Putamen (tissue), 1 donor: ENCODE results near the gene OLFML2A.
"Not testable (repeated sequence)": the region's sequence is repeated elsewhere in the genome, so short reads cannot be mapped to it uniquely, and the experiment has no call there.

Experiments
- DNase-seq: peaks from one replicate; pipeline ENCODE4 v3.0.0-alpha.2; 2016; ENCODE audit warnings: low spot score

OLFML2A gene

GRCh38 chr9:124828489-124829333, 51.8 kb downstream of the OLFML2A start:
- DNase-seq, result no peak

GRCh38 chr9:124829334-124829669, 52.4 kb downstream of the OLFML2A start:
- no peak for DNase-seq

DNA sequence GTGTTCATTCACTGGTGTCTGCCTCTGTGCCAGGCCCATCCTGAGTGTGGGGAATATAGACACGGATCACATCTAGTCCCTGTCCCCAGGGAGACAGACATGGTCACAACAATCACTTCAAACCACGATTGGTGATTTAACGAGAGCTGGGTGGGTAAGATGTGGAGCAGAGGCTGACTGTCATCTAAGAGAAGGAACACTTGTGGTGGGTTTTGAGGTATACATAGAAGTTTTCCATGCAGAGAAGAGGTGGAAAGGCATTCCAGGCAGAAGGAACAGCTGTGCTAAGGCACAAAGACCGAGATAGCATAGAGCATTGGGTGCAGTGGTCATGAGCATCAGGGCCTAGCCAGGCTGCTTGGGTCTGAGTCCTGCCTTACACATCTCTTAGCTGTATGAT, 53.7 kb downstream of the OLFML2A start:
- DNase-seq, result no peak

DNA sequence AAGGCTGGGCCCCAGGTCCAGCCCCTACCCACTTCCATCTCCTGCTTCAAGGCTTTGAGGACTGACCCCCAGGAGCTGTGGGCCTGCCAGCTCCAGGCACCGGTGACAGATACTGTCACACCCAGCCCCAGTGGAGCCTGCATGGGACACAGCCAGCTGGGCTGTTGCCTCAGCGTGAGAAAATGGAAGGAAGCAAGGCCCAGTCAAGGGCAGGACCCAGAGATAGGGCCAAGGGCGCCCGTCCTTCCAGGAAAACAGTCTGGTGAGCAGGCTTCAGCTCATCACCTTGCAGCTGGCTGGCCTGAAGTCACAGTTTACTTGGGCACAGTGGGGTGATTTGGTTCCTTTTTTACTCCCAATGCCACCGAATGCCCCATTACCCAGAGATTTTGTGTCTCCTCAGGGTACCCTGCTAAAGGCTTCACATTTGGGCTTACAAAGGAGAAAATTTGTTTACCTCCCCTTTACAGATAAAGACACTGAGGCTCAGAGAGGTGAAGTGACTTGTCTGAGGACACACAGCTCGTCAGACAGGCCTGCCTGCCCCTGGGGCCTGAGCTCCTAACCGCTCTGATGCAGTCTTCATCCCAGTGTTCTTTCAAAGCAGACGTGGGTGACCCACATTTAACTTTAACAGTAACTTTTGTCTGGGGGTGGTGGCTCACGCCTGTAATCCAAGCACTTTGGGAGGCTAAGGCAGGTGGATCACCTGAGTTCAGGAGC, 54.9 kb downstream of the OLFML2A start:
- DNase-seq, result no peak

GRCh38 chr9:124834591-124834990, 57.7 kb downstream of the OLFML2A start:
- DNase-seq, result no peak

- DNase-seq, result no peak
Observed at GRCh38 chr9:124835026-124835557, 58.2 kb downstream of the OLFML2A start.

DNA sequence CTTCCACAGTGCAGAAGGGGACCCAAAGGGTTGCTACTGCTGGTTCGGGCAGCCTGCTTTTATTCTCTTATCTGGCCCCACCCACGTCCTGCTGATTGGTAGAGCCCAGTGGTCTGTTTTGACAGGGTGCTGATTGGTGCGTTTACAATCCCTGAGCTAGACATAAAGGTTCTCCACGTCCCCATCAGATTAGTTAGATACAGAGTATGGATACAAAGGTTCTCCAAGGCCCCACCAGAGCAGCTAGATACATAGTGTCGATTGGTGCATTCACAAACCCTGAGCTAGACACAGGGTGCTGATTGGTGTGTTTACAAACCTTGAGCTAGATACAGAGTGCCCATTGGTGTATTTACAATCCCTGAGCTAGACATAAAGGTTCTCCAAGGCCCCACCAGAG, 61.2 kb downstream of the OLFML2A start:
- not testable (repeated sequence) for DNase-seq

DNA sequence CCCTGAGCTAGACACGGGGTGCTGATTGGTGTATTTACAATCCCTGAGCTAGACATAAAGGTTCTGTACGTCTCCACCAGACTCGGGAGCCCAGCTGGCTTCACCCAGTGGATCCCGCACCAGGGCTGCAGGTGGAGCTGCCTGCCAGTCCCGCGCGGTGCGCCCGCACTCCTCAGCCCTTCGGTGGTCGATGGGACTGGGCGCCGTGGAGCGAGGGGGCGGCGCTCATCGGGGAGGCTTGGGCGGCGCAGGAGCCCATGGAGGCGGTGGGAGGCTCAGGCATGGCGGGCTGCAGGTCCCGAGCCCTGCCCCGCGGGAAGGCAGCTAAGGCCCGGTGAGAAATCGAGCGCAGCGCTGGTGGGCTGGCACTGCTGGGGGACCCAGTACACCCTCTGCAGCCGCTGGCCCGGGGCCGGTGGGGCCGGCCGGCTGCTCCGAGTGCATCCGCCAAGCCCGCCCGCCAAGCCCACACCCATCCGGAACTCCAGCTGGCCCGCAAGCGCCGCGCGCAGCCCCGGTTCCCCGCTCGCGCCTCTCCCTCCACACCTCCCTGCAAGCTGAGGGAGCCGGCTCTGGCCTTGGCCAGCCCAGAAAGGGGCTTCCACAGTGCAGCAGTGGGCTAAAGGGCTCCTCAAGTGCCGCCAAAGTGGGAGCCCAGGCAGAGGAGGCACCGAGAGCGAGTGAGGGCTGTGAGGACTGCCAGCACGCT, 61.8 kb downstream of the OLFML2A start:
- not testable (repeated sequence) for DNase-seq

- DNase-seq, result no peak
Observed at GRCh38 chr9:124839612-124840299, 62.8 kb downstream of the OLFML2A start.

DNA sequence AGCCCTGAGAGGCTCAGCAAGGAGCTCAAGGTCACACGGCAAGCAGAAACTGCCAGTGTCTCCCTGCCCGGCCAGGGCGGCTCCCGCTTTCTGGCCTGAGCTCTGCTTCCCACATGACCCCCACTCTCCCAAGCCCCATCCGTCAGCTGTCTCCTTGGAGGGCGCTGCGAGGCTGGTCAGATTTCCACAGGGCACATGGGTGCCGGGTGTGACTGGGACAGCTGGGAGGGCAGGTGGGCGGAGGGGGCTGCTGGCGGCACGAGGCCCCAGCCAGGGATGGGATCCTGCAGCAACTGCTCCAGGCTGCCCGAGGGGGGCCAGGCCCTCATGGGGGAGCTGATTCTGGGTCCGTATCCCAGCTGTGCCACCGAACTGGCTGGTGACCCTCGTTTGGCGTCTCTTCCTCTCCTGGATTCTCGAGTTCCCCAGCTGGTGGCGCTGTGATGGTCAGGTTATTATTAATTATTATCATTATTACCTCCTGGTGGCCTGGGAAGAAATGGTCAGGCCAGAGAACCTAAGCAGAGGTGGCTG, 63.4 kb downstream of the OLFML2A start:
- no peak for DNase-seq

- DNase-seq, result no peak
Observed at GRCh38 chr9:124841075-124841821, 64.3 kb downstream of the OLFML2A start.

DNA sequence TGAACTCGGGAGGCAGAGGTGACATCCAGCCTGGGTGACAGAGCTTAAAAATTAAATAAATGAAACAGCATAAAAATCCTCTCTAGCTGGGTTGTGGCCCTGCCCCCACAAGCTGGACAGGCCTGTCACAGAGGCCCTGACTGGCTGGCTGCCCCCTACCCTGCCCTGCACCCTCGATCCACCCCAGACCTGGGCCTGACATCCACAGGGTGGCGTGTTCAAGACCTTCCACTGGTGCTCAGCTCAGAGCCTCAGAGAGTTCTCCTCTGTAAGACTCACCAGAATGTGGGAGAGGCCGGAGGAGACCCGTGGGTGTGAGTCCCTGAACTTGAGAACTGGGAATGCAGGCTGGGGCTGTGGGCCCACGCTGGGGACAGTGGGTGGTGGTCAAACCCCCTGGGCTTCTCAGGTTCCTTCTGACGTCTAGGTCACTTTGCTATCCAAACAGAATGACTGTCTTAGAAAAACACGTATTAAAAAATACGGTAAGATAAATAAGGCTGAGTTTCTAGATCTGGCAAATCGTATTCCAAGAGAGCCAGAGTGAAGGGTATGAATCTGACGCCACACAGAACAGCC, 66.6 kb downstream of the OLFML2A start:
- no peak for DNase-seq

DNA sequence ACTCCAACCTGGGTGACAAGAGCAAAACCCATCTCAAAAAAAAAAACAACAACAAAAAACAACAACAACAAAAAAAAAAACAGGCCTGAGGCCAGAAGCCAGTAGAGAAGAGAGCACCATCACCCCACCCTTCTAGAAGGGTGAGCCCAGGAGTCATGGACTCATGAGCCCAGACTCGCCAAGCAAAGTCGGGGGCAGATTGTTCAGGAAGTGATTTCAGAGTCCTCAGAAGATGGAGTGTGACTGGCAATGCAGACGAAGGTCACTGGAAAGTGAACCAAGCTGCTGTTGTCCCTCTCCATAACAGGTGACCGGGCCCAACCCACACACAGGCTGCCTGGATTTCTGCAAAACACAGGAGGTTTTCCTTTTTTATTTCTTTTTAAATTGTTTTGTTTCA, 67.4 kb downstream of the OLFML2A start:
- DNase-seq, result no peak

DNA sequence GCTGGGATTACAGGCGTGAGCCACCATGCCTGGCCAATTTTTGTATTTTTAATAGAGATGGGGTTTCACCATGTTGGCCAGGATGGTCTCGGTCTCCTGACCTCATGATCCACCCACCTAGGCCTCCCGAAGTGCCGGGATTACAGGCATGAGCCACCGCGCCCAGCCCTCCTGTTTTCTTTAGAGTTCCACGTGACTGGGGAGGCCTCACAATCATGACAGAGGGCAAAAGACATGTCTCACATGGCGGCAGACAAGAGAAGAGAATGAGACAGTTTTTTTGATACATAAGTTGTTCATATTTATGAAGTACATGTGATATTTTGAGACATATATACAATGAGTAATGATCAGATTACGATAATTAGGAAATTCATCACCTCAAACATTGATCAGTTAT, 69.5 kb downstream of the OLFML2A start:
- DNase-seq, result not testable (repeated sequence)

DNA sequence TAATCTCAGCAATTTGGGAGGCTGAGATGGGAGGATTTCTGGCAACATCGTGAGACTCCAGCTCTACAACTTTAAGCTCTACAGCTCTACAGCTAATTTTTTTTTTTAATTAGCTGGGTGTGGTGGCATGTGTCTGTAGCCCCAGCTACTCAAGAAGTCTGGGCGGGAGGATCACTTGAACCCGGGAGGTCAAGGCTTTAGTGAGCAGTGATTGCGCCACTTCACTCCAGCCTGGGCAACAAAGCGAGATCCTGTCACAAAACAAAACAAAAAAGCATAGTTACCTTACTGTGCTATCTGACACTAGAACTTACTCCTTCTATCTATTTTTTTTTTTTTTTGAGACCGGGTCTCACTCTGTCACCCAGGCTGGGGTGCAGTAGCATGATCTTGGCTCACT, 70.0 kb downstream of the OLFML2A start:
- DNase-seq, result no peak

GRCh38 chr9:124849801-124850200, 72.9 kb downstream of the OLFML2A start:
- DNase-seq, result no peak

DNA sequence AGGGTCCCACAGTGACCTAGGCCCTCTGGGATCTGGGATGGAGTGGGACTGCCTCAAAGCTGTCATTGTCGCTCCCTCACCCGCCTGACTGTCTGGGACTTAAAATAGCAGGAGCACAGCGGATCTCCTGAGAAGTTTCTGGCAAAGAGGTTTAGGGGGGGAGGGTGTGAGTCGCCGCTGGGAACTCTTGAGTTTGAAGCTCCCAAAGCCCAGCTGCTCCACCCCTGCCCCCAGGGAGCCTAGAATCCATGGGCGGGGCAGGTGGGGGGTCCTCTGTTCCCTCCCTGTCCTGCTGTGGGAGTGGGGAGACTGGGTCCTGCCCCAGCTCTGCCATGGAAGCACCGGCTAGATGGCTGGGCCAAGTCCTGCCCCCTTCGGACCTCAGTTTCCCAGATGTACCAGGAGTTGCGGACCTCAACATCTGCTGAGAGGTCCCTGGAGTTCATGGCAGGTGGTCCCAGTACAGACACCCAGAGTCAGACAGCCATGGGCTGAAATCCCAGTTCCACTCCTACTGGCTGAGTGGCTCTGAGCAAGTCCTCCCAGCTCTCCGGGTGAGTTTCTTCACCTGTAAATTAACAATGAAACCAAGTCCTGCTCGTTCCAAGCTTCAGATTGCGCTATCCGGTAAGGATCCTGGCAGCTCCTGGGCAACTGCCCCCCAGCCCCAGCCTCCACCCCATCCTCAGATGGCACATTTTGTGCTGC, 75.3 kb downstream of the OLFML2A start:
- no peak for DNase-seq

DNA sequence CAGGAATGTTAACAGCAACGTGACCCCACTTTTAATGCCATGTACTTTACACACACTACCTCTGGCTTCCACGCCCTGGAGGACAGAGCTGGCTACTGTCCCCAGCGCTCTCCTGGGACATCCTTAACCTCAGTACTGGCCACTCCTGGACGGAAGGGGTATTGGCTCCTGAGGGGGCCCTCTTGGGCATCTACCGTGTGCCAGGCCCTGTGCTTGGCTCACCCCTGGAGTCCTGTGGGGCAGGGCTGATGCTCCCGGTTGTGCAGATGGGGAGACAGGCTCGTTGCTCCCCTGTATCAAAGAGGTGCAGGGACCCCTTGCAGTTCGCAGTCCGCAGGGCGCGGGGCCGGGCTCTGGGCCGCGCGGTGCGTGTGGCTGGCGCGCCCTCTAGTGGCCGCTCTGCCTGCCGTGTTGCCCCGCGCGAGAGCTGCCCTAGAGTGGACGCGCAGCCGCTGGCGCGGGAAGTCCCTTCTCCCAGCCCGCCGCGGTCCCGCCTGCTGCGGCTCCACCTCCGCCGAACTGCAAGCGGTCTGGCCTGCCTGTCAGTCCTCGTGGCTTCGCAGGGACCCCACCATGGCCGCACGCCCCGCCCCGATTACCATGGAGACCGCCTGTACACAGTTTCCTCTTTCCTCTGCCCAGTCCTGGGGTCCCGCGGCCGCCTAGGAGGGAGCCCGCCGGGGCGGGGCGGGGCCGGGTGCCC, 76.0 kb downstream of the OLFML2A start, which contains the start of gene WDR38:
TSS of gene WDR38 (plus strand) at position 632 of the 703 bp plus-strand sequence. CDS start 72 bp downstream, outside the sequence.
- peak; percentile 53 for DNase-seq

- no peak for DNase-seq
Observed at GRCh38 chr9:124853605-124854143, 76.7 kb downstream of the OLFML2A start.
